DLD1 (cell line): Measurements from ENCODE around the gene LACTBL1.
"Not testable (repeated sequence)": the region's sequence is repeated elsewhere in the genome, so short reads cannot be mapped to it uniquely, and the experiment has no call there.

Experiments used
- in situ Hi-C: cut with HindIII; loops from 2 replicates; pipeline ENCODE4 v1.10.0; 2017; ENCODE audit warnings: low sequenced_read_pairs

LACTBL1 gene

GRCh38 chr1:22972760-22973159 is at the start of gene LACTBL1:
Gene LACTBL1 (minus strand): TSS chr1:22972866. CDS start chr1:22972316, 550 bp downstream.
- in situ Hi-C loops = no loop called here

- in situ Hi-C loops = no loop called here
Observed at GRCh38 chr1:23021834-23022233, 49.2 kb upstream of the LACTBL1 start.

GRCh38 chr1:23020706-23021405 is 48.2 kb upstream of the LACTBL1 start:
- in situ Hi-C loops = no loop called here

GRCh38 chr1:23019863-23020625 is 47.4 kb upstream of the LACTBL1 start:
- in situ Hi-C loops = no loop called here

- in situ Hi-C loops = no loop called here
Observed at GRCh38 chr1:23019094-23019862, 46.6 kb upstream of the LACTBL1 start, which contains the start of gene KDM1A. Gene KDM1A (plus strand): TSS chr1:23019468. CDS start chr1:23019597, 129 bp downstream.

GRCh38 chr1:23018661-23019093 is 46.0 kb upstream of the LACTBL1 start:
- in situ Hi-C loops = no loop called here

- in situ Hi-C loops = no loop called here
Observed at GRCh38 chr1:23013657-23014056, 41.0 kb upstream of the LACTBL1 start.

GRCh38 chr1:23010025-23010424 is 37.4 kb upstream of the LACTBL1 start:
- in situ Hi-C loops = not testable (repeated sequence)

GRCh38 chr1:23008901-23009300 is 36.2 kb upstream of the LACTBL1 start:
- in situ Hi-C loops = no loop called here

GRCh38 chr1:23007106-23007505 is 34.4 kb upstream of the LACTBL1 start:
- in situ Hi-C loops = no loop called here

- in situ Hi-C loops = not testable (repeated sequence)
Observed at GRCh38 chr1:23004769-23005168, 32.1 kb upstream of the LACTBL1 start.

GRCh38 chr1:23004112-23004511 is 31.4 kb upstream of the LACTBL1 start:
- in situ Hi-C loops = no loop called here

GRCh38 chr1:23002218-23002617 is 29.6 kb upstream of the LACTBL1 start:
- in situ Hi-C loops = not testable (repeated sequence)

- in situ Hi-C loops = not testable (repeated sequence)
Observed at GRCh38 chr1:23000133-23000532, 27.5 kb upstream of the LACTBL1 start.

GRCh38 chr1:22997528-22997927 is 24.9 kb upstream of the LACTBL1 start:
- in situ Hi-C loops = not testable (repeated sequence)

GRCh38 chr1:22995774-22996173 is 23.1 kb upstream of the LACTBL1 start:
- in situ Hi-C loops = no loop called here

GRCh38 chr1:22993220-22993795 is 20.6 kb upstream of the LACTBL1 start:
- in situ Hi-C loops = not testable (repeated sequence)

- in situ Hi-C loops = not testable (repeated sequence)
Observed at GRCh38 chr1:22992384-22992783, 19.7 kb upstream of the LACTBL1 start.

GRCh38 chr1:22983944-22984343 is 11.3 kb upstream of the LACTBL1 start:
- in situ Hi-C loops = loop anchor here (5.0 kb wide), 2 partner anchors 73 to 198 kb away; no protein-coding TSS in a partner anchor

GRCh38 chr1:22980471-22980790 is 7.8 kb upstream of the LACTBL1 start:
- in situ Hi-C loops = loop anchor here (5.0 kb wide), 2 partner anchors 77 to 202 kb away; no protein-coding TSS in a partner anchor

- in situ Hi-C loops = no loop called here
Observed at GRCh38 chr1:22978299-22978698, 5.6 kb upstream of the LACTBL1 start.
